ENCODE measurements around the gene CGN. TPM values are rescaled to one million over a fixed set of nuclear protein-coding genes. Genes with fewer than 3 reads are reported as not detected.

Gene CGN
- total and polyA plus RNA-seq, 3 donors from 2014 or later = 25.7 to 31.6 (median 25.9) TPM

GRCh38 chr1:151540021-151540981, 29.1 kb downstream of the CGN start, which contains the start of gene TUFT1:
TUFT1 (plus strand) TSS chr1:151540309; CDS start chr1:151540367, 58 bp downstream.
- WGBS, 2 donors = 0 to 1% methylated on average over 55 to 68 of the region's 70 CpGs
- intact Hi-C loops (cut with DNase I; ENCODE audit: low total_unique reads) = no loop called here

GRCh38 chr1:151540982-151541377, 29.8 kb downstream of the CGN start:
- TF ChIP-seq POLR2A (IDR thresholded peaks at IDR 0.05) = no peak
- no peak for TF ChIP-seq CTCF (IDR thresholded peaks at IDR 0.05)
- H3K36me3 ChIP-seq (ENCODE audit: low read depth, missing control alignments) = no peaks in the 10 kb centered on the region
- peak overlapping the region; percentile 73 to 85 for H3K4me3 ChIP-seq
- intact Hi-C loops (cut with DNase I; ENCODE audit: low total_unique reads) = no loop called here
- H3K27ac ChIP-seq = peak overlapping the region in 1 of 2 donors; percentile 68
- no peaks in the 10 kb centered on the region for H3K27me3 ChIP-seq
- peak; percentile 28 for DNase-seq
- 3 to 13% methylated on average over 12 to 13 of the region's 13 CpGs for WGBS, 2 donors
- H3K9me3 ChIP-seq = no peaks in the 10 kb centered on the region
- H3K4me1 ChIP-seq = peaks cover 13% of the 10 kb centered on the region

More at GRCh38 chr1:151540021-151540981, 29.1 kb downstream of the CGN start, which contains the start of gene TUFT1:
- Histone ChIP-seq H3K4me1 (peaks cover 13% of the 10 kb centered on the region), H3K27ac (peak within 1 kb of the TSS in 1 of 2 donors; percentile 68), H3K9me3 (no peaks in the 10 kb centered on the region), H3K4me3 (peak within 1 kb of the TSS; percentile 73 to 85), H3K36me3 (ENCODE audit: low read depth, missing control alignments) (no peaks in the 10 kb centered on the region), H3K27me3 (no peaks in the 10 kb centered on the region)
- TF ChIP-seq POLR2A (IDR thresholded peaks at IDR 0.05) (peak; percentile 92), CTCF (IDR thresholded peaks at IDR 0.05) (no peak)
- peak; percentile 97 for DNase-seq

GRCh38 chr1:151541752-151542151, 30.6 kb downstream of the CGN start:
- H3K27me3 ChIP-seq = no peaks in the 10 kb centered on the region
- intact Hi-C loops (cut with DNase I; ENCODE audit: low total_unique reads) = no loop called here
- no peaks in the 10 kb centered on the region for H3K36me3 ChIP-seq (ENCODE audit: low read depth, missing control alignments)
- WGBS, 2 donors = 47% methylated on average over 5 of the region's 5 CpGs
- no peaks in the 10 kb centered on the region for H3K9me3 ChIP-seq
- H3K4me1 ChIP-seq = peaks cover 13% of the 10 kb centered on the region
- DNase-seq = no peak
- H3K4me3 ChIP-seq = no peak overlapping the region
- TF ChIP-seq CTCF (IDR thresholded peaks at IDR 0.05) (no peak), POLR2A (IDR thresholded peaks at IDR 0.05) (no peak)
- no peak overlapping the region for H3K27ac ChIP-seq

- no peak overlapping the region for H3K27ac ChIP-seq
- intact Hi-C loops (cut with DNase I; ENCODE audit: low total_unique reads) = no loop called here
- WGBS, 2 donors = 59 to 61% methylated on average over 3 of the region's 3 CpGs
- DNase-seq = no peak
- no peaks in the 10 kb centered on the region for H3K9me3 ChIP-seq
- TF ChIP-seq CTCF (IDR thresholded peaks at IDR 0.05) (no peak), POLR2A (IDR thresholded peaks at IDR 0.05) (no peak)
- H3K27me3 ChIP-seq = no peaks in the 10 kb centered on the region
- H3K4me3 ChIP-seq = no peak overlapping the region
- no peaks in the 10 kb centered on the region for H3K36me3 ChIP-seq (ENCODE audit: low read depth, missing control alignments)
- H3K4me1 ChIP-seq = peaks cover 13% of the 10 kb centered on the region
Observed at GRCh38 chr1:151542710-151543129, 31.5 kb downstream of the CGN start.
